Mesenchymal stem cell (in vitro differentiated cells and primary cell): ENCODE results near the gene HTR3E.
A peak's percentile ranks its signal among the peaks of the same experiment; 100 is the strongest.
"Not testable (repeated sequence)": the region's sequence is repeated elsewhere in the genome, so short reads cannot be mapped to it uniquely, and the experiment has no call there.

Source experiments
- DNase-seq: peaks from one replicate; pipeline ENCODE4 v3.0.0-alpha.2; 2013
- H2AFZ ChIP-seq: one replicate; pipeline ENCODE4 v1.6.1; 2013; ENCODE audit warnings: low read depth, mild to moderate bottlenecking, control low read depth, inconsistent platforms, low read length, moderate library complexity
- H2AK5ac ChIP-seq: 2 replicates; pipeline ENCODE4 v1.6.1; 2013; ENCODE audit warnings: low read length, moderate library complexity, mild to moderate bottlenecking, inconsistent platforms; ENCODE audit not compliant: severe bottlenecking
- H2BK120ac ChIP-seq: one replicate; pipeline ENCODE4 v1.6.1; 2013; ENCODE audit warnings: low read depth, mild to moderate bottlenecking, inconsistent platforms, low read length, moderate library complexity
- H2BK12ac ChIP-seq, 2 experiments: one replicate each; pipeline ENCODE4 v1.6.1; 2013; ENCODE audit warnings: inconsistent platforms in 2 of 2, low read length in 2 of 2, mild to moderate bottlenecking in 2 of 2, moderate library complexity in 2 of 2, control low read depth in 1 of 2
- H2BK15ac ChIP-seq: one replicate; pipeline ENCODE4 v1.6.1; 2013; ENCODE audit warnings: mild to moderate bottlenecking, low read depth, inconsistent platforms; ENCODE audit not compliant: poor library complexity, severe bottlenecking
- H2BK5ac ChIP-seq: 2 replicates; pipeline ENCODE4 v1.6.1; 2013; ENCODE audit warnings: low read depth, mild to moderate bottlenecking, low read length, control low read depth, inconsistent platforms; ENCODE audit not compliant: poor library complexity, severe bottlenecking
- H3K14ac ChIP-seq, 2 experiments: one replicate each; pipeline ENCODE4 v1.6.1; 2013; ENCODE audit warnings: inconsistent platforms in 2 of 2, low read length in 2 of 2, control low read depth in 1 of 2, mild to moderate bottlenecking in 1 of 2, moderate library complexity in 1 of 2
- H3K18ac ChIP-seq, 2 experiments: one replicate each; pipeline ENCODE4 v1.6.1; 2013; ENCODE audit warnings: inconsistent platforms in 2 of 2, low read length in 2 of 2, control low read depth in 1 of 2, low read depth in 1 of 2, mild to moderate bottlenecking in 1 of 2
- H3K23ac ChIP-seq, 2 experiments: one replicate each; pipeline ENCODE4 v1.6.1; 2013; ENCODE audit warnings: inconsistent platforms in 2 of 2, low read length in 2 of 2, mild to moderate bottlenecking in 2 of 2, moderate library complexity in 2 of 2, control low read depth in 1 of 2
- H3K27ac ChIP-seq: 2 replicates; pipeline ENCODE4 v1.5.1; 2013; ENCODE audit warnings: mild to moderate bottlenecking, moderate library complexity, low read length, control low read depth, inconsistent platforms; ENCODE audit not compliant: poor library complexity, severe bottlenecking
- H3K27me3 ChIP-seq, 2 experiments: 2 replicates each; pipeline versions ENCODE4 v1.6.1 to v1.7.0; 2013; ENCODE audit warnings: low read length in 2 of 2, mild to moderate bottlenecking in 2 of 2, moderate library complexity in 2 of 2, control low read depth in 1 of 2, inconsistent platforms in 1 of 2; ENCODE audit not compliant: control insufficient read depth in 1 of 2, insufficient read depth in 1 of 2
- H3K36me3 ChIP-seq, 2 experiments: 2 replicates each; pipeline versions ENCODE4 v1.6.1 to v1.7.0; 2013; ENCODE audit warnings: low read length in 2 of 2, control low read depth in 1 of 2, inconsistent platforms in 1 of 2, low read depth in 1 of 2, mild to moderate bottlenecking in 1 of 2; ENCODE audit not compliant: insufficient read depth in 2 of 2, control insufficient read depth in 1 of 2
- H3K4ac ChIP-seq, 2 experiments: one replicate each; pipeline ENCODE4 v1.6.1; 2013; ENCODE audit warnings: inconsistent platforms in 2 of 2, low read length in 2 of 2, mild to moderate bottlenecking in 2 of 2, moderate library complexity in 2 of 2, control low read depth in 1 of 2, low read depth in 1 of 2
- H3K4me1 ChIP-seq: 2 replicates; pipeline ENCODE4 v1.6.1; 2013; ENCODE audit warnings: low read depth, low read length, control low read depth; ENCODE audit not compliant: control insufficient read depth, insufficient read depth
- H3K4me2 ChIP-seq: 2 replicates; pipeline ENCODE4 v1.6.1; 2013; ENCODE audit warnings: low read length, mild to moderate bottlenecking, inconsistent platforms; ENCODE audit not compliant: poor library complexity, severe bottlenecking
- H3K4me3 ChIP-seq, 2 experiments: 2 replicates each; pipeline versions ENCODE4 v1.5.1 to v1.7.0; 2013; ENCODE audit warnings: low read length in 2 of 2, mild to moderate bottlenecking in 2 of 2, control low read depth in 1 of 2, low read depth in 1 of 2; ENCODE audit not compliant: insufficient read depth in 1 of 2
- H3K79me1 ChIP-seq: replicated peaks from 2 replicates; pipeline ENCODE4 v1.6.1; 2013; ENCODE audit warnings: mild to moderate bottlenecking, control low read depth, low read length, inconsistent platforms; ENCODE audit not compliant: poor library complexity, severe bottlenecking
- H3K9ac ChIP-seq: 2 replicates; pipeline ENCODE4 v1.7.0; 2013; ENCODE audit warnings: mild to moderate bottlenecking, low read length, moderate library complexity
- H3K9me3 ChIP-seq: 2 replicates; pipeline ENCODE4 v1.7.0; 2013; ENCODE audit warnings: mild to moderate bottlenecking, low read length; ENCODE audit not compliant: control insufficient read depth
- H4K8ac ChIP-seq: one replicate; pipeline ENCODE4 v1.6.1; 2013; ENCODE audit warnings: inconsistent platforms, mild to moderate bottlenecking, low read length, moderate library complexity
- H4K91ac ChIP-seq: one replicate; pipeline ENCODE4 v1.6.1; 2013; ENCODE audit warnings: mild to moderate bottlenecking, low read length, inconsistent platforms
- WGBS: methylation state at CpG from one replicate; pipeline ENCODE4 v1.1.7; 2013; ENCODE audit warnings: mixed read lengths; 5-methylcytosine and 5-hydroxymethylcytosine counted together

HTR3E gene

GRCh38 chr3:184121031-184121430, 24.2 kb downstream of the HTR3E start:
- not testable (repeated sequence) for H3K79me1 ChIP-seq, H3K4me2 ChIP-seq, H4K8ac ChIP-seq, H2BK12ac ChIP-seq, H2AK5ac ChIP-seq, H3K4me1 ChIP-seq, H2BK5ac ChIP-seq, H3K27ac ChIP-seq, H3K4me3 ChIP-seq, H3K36me3 ChIP-seq, H3K18ac ChIP-seq, H3K9ac ChIP-seq, H3K9me3 ChIP-seq, H3K4ac ChIP-seq, DNase-seq, H4K91ac ChIP-seq, H3K23ac ChIP-seq, H2AFZ ChIP-seq, H3K14ac ChIP-seq, H2BK120ac ChIP-seq, H2BK15ac ChIP-seq
- peaks cover 10 to 16% of the 10 kb centered on the region in 2 experiments for H3K27me3 ChIP-seq
- WGBS: 92% methylated on average over 8 of the region's 8 CpGs

GRCh38 chr3:184126006-184126405, 29.1 kb downstream of the HTR3E start:
- H2BK5ac ChIP-seq: no peak overlapping the region
- no peak overlapping the region for H4K8ac ChIP-seq
- H4K91ac ChIP-seq: no peak overlapping the region
- H3K27me3 ChIP-seq: no peaks in the 10 kb centered on the region
- no peak overlapping the region for H3K18ac ChIP-seq
- no peak overlapping the region for H3K27ac ChIP-seq
- no peaks in the 10 kb centered on the region for H3K36me3 ChIP-seq
- no peak overlapping the region for H2BK120ac ChIP-seq
- H3K9ac ChIP-seq: no peak overlapping the region
- H3K4ac ChIP-seq: no peak overlapping the region
- H2BK12ac ChIP-seq: no peak overlapping the region
- no peak overlapping the region for H3K14ac ChIP-seq
- no peak overlapping the region for H3K4me3 ChIP-seq
- DNase-seq: no peak
- H2BK15ac ChIP-seq: no peak overlapping the region
- H3K23ac ChIP-seq: no peak overlapping the region
- H3K79me1 ChIP-seq: no peaks in the 10 kb centered on the region
- no peak overlapping the region for H2AFZ ChIP-seq
- H2AK5ac ChIP-seq: no peak overlapping the region
- no peaks in the 10 kb centered on the region for H3K4me1 ChIP-seq
- no peak overlapping the region for H3K4me2 ChIP-seq
- WGBS: 90% methylated on average over 1 of the region's 3 CpGs
- no peaks in the 10 kb centered on the region for H3K9me3 ChIP-seq

GRCh38 chr3:184129012-184129411, 32.1 kb downstream of the HTR3E start:
- Histone ChIP-seq H2AFZ (no peak overlapping the region), H4K91ac (no peak overlapping the region), H2BK5ac (no peak overlapping the region)

GRCh38 chr3:184132945-184133344, 36.1 kb downstream of the HTR3E start:
- Histone ChIP-seq H3K18ac (no peak overlapping the region), H2AFZ (no peak overlapping the region), H2BK120ac (no peak overlapping the region), H2BK5ac (no peak overlapping the region), H3K36me3 (peaks cover 4 to 9% of the 10 kb centered on the region in 2 experiments), H3K9me3 (no peaks in the 10 kb centered on the region), H2BK12ac (no peak overlapping the region), H2AK5ac (no peak overlapping the region), H2BK15ac (no peak overlapping the region), H3K79me1 (peaks cover 10% of the 10 kb centered on the region), H3K27me3 (no peaks in the 10 kb centered on the region), H3K4me1 (no peaks in the 10 kb centered on the region), H4K8ac (no peak overlapping the region), H3K14ac (no peak overlapping the region), H4K91ac (no peak overlapping the region), H3K23ac (no peak overlapping the region), H3K9ac (no peak overlapping the region), H3K27ac (no peak overlapping the region), H3K4ac (no peak overlapping the region), H3K4me2 (no peak overlapping the region), H3K4me3 (no peak overlapping the region)
- no peak for DNase-seq
- 100% methylated on average over 1 of the region's 4 CpGs for WGBS

More at GRCh38 chr3:184129012-184129411, 32.1 kb downstream of the HTR3E start:
- no peak overlapping the region for H3K18ac ChIP-seq
- H4K8ac ChIP-seq: no peak overlapping the region
- no peak overlapping the region for H2BK120ac ChIP-seq
- H2BK12ac ChIP-seq: no peak overlapping the region
- no peaks in the 10 kb centered on the region for H3K36me3 ChIP-seq
- peaks cover 1% of the 10 kb centered on the region for H3K79me1 ChIP-seq
- no peak overlapping the region for H2AK5ac ChIP-seq
- no peak overlapping the region for H3K4me2 ChIP-seq
- no peaks in the 10 kb centered on the region for H3K27me3 ChIP-seq
- WGBS: 60% methylated on average over 1 of the region's 2 CpGs
- H3K23ac ChIP-seq: no peak overlapping the region
- no peaks in the 10 kb centered on the region for H3K4me1 ChIP-seq
- H2BK15ac ChIP-seq: no peak overlapping the region
- DNase-seq: peak; percentile 45
- H3K4me3 ChIP-seq: no peak overlapping the region
- H3K9ac ChIP-seq: peak overlapping the region; percentile 32
- H3K9me3 ChIP-seq: no peaks in the 10 kb centered on the region
- H3K27ac ChIP-seq: no peak overlapping the region
- no peak overlapping the region for H3K14ac ChIP-seq
- H3K4ac ChIP-seq: no peak overlapping the region
